HG03457 (cell line): ENCODE data around the gene GPALPP1.
"Not testable (repeated sequence)": the region's sequence is repeated elsewhere in the genome, so short reads cannot be mapped to it uniquely, and the experiment has no call there.

ENCODE experiments used
- ATAC-seq: cut with Tn5 transposase; IDR thresholded peaks from one replicate; pipeline ENCODE4 v1.9.1; 2021; ENCODE audit warnings: moderate number of reproducible peaks; ENCODE audit not compliant: unreplicated experiment

GPALPP1 gene

DNA sequence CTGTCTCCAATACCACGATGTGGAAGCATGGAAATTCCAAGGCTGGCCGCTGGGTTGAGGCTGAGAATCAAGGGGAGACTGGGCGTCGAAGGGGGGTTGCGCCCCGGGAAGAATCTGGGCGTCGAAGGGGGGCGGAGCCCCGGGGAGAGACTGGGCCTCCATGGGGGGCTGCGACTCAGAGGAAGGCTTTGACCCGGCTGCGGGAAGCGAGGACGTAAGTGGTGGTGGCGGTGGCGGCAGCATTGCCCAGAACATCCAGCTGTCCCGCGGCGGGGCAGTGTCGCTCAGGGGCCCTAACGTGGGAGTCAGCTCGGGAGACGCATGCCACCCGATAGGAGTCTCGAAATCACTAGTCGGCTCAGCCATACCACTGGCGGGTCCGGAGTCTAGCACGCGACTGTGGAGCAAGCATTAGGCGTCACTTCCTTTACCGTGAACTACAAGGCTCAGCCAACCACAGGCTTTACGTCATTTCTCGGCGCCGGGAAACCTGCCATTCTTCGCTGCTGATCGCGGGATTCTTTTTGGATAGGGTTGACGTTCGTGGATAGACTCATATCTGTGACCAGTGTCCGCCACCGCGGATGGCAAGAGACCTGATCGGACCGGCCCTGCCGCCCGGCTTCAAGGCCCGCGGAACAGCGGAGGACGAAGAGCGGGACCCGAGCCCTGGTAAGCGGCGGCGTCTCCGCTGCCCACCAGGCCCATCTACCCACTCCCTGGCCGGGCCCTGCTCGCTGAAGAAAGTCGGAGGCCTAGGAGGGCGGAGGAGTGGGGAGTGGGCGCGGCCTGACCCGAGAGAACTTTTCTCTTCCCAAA lies at the start of gene GPALPP1, which contains the start of gene NUFIP1:
Gene GPALPP1 (plus strand): TSS at position 468 of the 819 bp plus-strand sequence. CDS start 117 bp downstream, at position 585.
Gene NUFIP1 (minus strand): TSS at position 401 of the 819 bp plus-strand sequence. CDS start 35 bp downstream, at position 366.
- peak; percentile 87 for ATAC-seq

- not testable (repeated sequence) for ATAC-seq
These were observed 45.9 kb upstream of the GPALPP1 start for GRCh38 chr13:44943411-44943810.

DNA sequence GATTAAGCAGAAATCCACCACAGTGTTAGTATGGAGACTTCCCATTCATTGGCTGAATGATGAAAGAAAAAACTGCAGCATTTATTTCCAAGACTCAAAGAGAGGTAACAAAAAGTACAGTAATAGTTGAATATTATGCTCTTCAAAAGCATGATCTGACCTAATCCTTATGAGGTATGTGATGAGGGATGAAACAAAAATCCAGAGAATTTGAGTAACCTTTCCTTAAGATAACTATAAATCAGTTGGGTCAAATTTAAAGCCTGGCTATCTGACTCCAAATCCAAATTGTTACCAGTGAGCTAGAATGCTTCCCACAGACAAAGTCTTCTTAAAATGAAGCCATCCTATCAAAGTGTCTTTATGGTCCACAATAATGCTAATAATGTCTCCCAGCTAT lies 38.2 kb upstream of the GPALPP1 start:
- ATAC-seq, result no peak

- no peak for ATAC-seq
These were observed 36.7 kb upstream of the GPALPP1 start for GRCh38 chr13:44952671-44953070.

GRCh38 chr13:44954224-44954623 lies 35.1 kb upstream of the GPALPP1 start:
- no peak for ATAC-seq

GRCh38 chr13:44955406-44955805 lies 33.9 kb upstream of the GPALPP1 start:
- ATAC-seq, result no peak

- no peak for ATAC-seq
These were observed 27.3 kb upstream of the GPALPP1 start for GRCh38 chr13:44961997-44962396.

- no peak for ATAC-seq
These were observed 21.5 kb upstream of the GPALPP1 start for GRCh38 chr13:44967704-44968433.

GRCh38 chr13:44968434-44968815 lies 20.9 kb upstream of the GPALPP1 start:
- no peak for ATAC-seq

- ATAC-seq, result no peak
These were observed 19.5 kb upstream of the GPALPP1 start for GRCh38 chr13:44969551-44970484.

GRCh38 chr13:44971656-44972595 lies 17.4 kb upstream of the GPALPP1 start:
- no peak for ATAC-seq

GRCh38 chr13:44972956-44973581 lies 16.3 kb upstream of the GPALPP1 start:
- ATAC-seq, result no peak

- peak; percentile 48 for ATAC-seq
These were observed 15.1 kb upstream of the GPALPP1 start for GRCh38 chr13:44974056-44974793.

DNA sequence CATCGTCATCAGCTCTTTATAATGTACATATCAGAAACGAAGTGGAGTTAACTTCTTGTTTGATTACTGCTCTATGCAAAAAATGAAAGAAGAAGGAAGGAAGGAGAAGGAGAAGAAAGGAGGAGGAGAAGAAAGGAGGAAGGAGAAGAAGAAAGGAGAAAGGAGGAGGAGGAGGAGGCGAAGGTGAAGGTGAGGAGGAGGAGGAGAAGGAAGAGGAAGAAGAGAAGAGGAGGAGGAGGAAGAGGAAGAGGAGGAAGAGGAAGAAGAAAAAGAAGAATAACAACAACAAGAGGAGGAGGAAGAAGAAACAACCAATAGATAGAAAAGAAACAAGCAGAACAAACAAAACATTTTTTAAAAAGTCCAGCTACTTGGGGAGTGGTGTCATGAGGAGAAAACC lies 13.1 kb upstream of the GPALPP1 start:
- ATAC-seq, result no peak

DNA sequence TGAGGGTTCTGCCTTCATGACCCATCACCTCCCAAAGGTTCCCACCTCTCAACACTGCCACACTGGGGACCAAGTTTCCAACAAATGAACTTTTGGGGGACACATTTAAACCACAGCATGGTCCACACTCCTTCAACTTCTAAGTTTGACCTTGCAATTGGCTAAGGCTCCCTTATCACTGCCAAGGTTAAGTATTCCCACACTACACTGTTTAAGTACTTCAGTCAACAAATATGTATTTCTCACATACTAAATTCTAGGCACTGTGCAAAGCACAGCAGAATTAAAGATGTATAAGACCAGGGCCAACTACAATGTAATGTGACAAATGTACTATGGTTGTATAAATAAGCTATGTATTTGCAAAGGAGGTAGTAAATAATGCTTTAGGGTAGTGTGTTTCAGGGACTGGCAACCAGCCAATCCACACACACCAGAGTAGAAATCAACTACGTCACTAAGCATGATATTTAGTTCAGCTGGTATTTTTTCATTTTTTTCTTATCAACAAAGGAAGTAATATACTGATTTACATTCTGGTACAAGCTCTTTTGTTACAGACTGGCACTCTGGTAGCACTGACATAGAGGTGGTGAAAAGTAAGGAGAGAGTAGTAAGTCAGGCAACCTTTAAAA lies 12.3 kb upstream of the GPALPP1 start:
- ATAC-seq, result no peak

- ATAC-seq, result no peak
These were observed 11.0 kb upstream of the GPALPP1 start for GRCh38 chr13:44978328-44978727.

GRCh38 chr13:44989941-44990340 lies 603 bp downstream of the GPALPP1 start:
- ATAC-seq, result no peak

- no peak for ATAC-seq
These were observed 14.1 kb downstream of the GPALPP1 start for GRCh38 chr13:45003417-45003816.
